ENCODE results near the gene RASA1.

DNA sequence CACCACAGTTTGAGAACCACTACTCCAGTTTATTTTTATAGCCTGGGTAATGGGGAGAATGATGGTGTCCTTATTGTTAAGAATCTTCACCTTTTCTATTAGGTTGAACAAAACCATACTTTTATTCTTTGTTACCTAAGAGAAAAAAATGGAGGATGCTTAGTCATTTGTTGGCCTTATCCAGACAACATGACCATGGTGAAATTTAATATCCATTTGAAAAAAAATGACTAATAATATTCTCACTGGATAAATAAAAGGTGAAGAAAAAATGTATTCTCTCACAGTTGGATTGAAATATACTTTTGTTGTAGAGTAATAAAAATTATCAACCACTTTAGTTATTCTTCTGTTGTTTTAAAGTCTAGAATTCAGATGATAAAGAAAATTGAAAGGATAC, 150.8 kb downstream of the RASA1 start:
- TF ChIP-seq, protein P1, sequence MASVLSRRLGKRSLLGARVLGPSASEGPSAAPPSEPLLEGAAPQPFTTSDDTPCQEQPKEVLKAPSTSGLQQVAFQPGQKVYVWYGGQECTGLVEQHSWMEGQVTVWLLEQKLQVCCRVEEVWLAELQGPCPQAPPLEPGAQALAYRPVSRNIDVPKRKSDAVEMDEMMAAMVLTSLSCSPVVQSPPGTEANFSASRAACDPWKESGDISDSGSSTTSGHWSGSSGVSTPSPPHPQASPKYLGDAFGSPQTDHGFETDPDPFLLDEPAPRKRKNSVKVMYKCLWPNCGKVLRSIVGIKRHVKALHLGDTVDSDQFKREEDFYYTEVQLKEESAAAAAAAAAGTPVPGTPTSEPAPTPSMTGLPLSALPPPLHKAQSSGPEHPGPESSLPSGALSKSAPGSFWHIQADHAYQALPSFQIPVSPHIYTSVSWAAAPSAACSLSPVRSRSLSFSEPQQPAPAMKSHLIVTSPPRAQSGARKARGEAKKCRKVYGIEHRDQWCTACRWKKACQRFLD (CRISPR knock-in tag; IDR thresholded peaks at IDR 0.05): no peak
- TF ChIP-seq TBP (optimal IDR thresholded peaks at IDR 0.05; ENCODE audit: low read depth, low read length) (no peak), ELF4 (CRISPR knock-in tag; IDR thresholded peaks at IDR 0.05) (no peak), SMARCA5 (IDR thresholded peaks at IDR 0.05) (no peak)

Measured in K562 (cell line).